NK-92 (cell line): ENCODE data around the gene INTS1.

Experiments used
- DNase-seq: peaks from one replicate; lab custom pipeline; 2025; ENCODE audit not compliant: unreplicated experiment; lab: John Stamatoyannopoulos, UW

The INTS1 gene

DNA sequence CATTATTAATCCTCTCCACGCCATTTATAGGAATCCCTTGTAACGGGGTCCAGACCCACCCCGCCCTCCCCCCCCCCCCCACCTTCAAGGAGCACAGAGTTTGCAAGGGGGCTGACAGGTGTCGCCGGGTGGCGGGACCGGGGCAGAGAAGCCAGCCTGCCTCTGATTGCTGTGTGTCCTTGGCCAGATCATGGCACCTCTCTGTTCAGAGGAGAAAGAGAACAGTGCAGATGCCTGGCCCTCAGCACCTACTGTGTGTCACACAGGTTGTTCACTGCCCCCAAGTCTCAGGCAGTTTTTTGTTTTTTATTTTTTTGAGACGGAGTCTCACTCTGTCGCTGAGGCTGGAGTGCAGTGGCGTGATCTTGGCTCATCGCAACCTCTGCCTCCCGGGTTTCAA is 39.5 kb downstream of the INTS1 start:
- no peak for DNase-seq

DNA sequence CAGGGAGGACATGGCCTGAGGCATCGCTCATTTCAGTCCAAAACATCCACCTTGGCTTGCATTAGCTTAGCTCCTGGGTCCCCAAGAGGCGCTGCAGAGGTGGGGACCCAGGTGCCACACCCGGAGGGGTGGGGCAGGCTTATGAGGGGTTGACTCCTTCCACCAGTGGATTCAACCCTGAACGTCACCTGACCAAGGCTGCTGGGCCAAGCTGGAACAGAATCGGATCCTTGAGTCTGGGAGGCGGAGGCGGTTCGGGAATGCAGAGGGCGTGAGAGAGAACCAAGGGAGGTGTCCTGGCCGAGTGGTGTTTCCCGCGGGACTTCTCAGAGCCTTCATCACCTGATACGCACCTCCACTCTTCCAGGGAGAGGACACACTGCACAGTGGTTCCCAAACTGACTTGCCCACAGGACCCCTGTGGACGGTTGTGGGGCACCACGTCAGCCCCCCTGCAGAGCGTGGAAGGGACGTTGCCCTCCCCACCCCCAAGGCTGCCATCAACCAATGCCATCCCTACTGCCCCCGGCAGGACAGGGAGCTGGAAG is 40.4 kb downstream of the INTS1 start:
- DNase-seq, result no peak

DNA sequence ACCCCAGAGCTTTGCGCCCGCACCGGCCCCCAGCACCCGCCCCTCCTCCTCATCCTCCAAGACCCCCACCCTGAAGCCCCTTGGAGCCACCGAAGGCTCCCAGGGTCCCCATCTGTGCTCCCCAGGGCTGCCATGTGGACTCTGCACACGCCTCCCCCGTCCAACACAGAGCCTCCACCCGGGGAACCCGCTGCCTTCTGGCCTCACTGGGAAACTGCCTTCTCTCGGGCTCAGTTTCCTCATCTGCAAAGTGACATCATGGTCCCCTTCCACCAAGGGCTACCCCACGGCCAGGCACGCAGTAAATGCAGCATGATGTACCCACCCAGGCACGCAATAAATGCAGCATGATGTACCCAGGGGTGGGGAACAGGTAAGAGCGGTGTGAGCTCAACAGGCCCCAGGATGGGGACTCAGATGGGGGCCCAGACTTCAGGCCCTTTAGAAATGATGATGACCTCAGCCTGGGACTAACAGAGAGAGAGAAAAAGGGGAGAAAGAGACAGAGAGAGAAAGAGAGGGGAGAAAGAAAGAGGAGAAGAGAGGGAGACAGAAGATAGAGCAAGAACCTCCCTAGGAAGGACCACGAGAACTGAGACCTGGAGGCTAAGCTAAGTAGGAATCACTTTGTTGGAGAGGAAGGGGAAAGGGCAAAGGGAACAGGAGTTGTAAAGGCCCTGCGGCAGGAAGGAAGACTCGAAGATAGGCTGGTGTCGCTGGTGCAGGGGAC is 42.4 kb downstream of the INTS1 start:
- no peak for DNase-seq

DNA sequence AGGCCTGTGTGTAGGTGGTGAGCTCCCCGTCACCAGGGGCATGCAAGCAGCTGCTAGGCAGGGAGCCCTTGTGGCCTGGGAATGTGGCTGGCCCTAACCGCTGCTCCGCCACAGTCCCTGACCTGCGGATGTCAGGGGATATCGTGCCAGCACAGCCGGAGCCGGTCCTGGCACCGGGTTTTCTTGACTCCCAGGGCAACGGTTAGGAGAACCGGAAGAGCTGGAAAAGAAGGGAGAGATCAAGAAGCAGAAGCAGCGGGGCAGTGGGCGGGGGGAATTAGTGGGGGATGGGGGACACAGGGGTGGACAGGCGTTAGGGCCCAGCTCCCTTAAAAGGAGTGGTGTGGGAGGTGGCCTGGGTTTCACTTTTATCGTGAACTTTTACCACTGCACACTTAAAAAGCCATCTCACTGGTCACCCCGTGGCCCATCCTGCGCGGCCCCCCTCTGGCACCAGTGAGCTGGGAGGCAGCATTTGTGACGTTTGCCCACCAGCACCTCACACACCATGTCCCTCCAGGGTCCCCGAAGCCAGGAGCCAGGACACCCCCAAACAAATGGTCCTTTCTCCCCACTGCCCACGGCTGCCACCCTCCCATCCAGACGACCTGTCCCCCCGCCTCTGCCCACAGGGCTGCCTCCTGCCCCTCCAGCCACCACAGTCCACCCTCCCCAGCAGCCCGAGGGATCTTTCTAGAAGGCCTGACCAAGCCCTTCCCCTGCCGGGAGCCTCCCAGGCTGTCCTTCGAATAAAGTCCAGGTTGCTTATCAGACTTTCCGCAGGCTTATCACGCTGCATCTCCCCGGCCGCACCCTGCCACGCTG is 43.2 kb downstream of the INTS1 start:
- no peak for DNase-seq

DNA sequence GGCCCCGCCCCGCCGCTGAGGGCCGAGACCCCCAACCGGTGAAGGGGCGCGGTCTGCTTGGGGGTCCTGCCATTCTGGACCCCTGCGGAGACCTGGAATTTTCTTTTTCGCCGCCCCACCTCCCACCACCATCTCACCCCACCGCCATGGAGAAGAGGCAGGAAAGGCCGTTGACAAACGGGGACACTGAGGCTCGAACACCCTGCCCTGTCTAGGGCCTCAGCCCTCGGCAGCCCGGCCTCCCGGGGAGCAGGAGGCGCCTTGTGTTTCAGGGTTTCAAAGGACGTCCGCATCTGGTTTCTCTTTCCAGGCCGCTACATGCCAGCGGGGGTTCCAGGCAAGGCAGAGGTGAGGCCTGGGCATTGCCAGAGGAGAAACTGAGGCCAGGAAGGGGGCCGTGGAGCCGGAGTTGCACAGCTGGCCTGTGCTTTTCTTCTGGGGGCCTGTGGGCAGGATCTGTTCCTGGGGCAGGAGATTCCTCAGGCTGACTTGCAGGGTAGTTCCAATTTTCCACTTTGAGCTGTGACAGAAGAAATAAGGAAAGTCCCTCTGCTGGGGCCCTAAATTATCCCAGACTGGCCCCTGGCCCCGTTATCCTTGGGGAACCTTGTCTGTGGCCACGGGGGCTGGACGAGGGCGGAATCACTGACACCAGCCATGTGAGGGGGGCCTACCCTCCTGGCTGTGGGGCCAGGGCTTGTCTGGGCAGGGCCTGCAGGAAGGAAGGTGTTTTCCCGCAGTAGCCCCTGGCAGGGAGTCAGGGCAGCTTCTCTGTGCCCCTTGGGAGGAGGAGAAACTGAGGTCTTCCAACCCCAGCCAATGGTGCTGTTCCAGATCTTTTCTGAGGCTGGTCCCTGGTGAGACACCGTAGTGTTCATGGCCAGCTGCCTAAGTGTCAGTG is 44.0 kb downstream of the INTS1 start:
- no peak for DNase-seq

DNA sequence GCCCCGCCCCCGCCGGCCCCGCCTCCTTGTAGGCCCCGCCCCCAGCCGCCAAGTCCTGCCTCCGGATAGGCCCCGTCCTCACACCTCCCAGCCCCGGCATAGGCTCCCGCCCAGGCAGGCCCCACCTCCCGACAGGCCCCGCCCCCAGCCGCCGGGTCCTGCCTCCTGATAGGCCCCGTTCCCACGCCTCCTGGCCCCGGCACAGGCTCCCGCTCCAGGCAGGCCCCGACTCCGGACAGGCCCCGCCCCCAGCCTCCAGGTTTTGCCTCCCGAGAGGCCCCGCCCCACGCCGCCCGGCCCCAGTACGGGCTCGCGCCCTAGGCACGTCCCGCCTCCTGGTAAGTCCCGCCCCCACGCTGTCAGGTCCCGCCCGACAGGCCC is 44.7 kb downstream of the INTS1 start:
- peak; percentile 91 for DNase-seq

DNA sequence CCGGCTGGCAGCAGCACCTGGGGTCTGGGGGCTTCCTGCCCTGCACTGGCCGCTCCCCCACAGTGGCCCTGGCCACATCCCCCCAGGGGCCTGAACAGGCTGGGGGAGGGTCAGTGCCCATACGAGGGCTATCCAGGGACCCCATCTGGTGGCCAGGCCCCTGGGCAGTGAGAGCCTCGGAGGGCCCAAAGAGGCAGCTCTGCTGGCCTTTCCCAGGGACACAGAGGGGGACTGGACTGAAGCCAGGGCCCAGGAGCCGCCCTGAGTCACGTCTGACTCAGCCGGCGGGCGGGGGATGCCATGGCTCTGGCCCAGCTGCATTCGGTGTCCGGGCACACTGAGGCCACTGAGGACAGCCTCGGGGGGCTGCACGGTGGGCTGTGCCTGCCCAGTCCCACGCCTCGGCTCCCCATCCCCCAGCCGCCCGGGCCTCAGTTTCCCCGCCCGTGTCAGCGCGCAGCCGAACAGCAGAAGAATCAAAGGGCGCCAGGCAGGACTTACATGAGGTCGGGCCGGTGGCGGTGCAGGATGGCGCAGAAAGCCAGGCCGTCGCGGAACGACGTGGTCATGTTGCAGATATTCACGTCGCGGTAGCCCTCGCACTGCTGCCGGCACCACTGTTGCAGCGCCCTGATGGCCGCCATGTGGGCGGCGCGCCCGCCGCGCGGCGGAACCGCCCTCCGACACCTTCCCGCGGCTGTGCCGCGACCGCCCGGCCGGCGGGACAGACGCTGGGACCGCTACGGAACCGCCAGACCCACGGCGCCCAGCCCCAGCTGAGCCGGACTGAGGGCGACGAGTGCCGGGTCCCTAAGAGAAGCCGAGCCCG is 45.3 kb downstream of the INTS1 start, which contains the start of gene MICALL2:
TSS of gene MICALL2 (minus strand) at position 788 of the 829 bp plus-strand sequence. CDS start at position 644, 144 bp downstream.
- DNase-seq, result no peak

DNA sequence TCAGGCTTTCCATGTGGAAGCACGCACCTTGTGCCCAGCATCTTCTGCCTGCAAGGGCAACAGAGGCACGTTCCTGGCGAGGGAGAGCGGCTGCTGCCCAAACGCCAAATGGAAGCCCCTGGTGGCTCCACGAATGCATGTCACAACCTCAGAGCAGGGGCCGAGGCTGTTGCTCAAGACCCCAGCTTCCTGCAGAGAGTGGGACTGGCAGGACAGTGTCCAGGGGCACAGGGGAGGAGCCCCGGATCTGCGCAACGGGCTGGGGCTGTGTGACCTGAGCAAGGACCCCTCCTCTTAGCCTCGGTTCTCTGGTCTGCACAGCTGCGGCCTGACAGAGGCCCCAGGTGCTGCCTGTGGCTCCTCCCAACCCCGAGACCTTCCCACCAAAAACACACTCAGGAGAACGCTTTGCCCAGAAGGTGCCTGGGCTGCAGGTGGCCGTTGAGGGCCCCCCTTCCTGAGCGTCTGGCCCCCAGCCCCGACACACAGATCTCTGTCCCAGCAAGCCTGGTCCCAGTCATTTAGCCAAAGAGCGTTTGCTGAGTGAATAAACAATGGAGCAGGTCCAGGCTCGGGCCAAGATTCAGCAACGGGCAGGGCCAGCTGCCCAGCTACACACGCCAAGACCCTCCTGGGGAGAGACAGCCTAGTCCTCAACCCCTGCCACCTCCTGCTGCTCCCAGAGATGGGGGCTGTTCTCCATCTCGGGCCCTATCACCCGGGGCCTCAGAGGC is 46.1 kb downstream of the INTS1 start:
- DNase-seq, result no peak

DNA sequence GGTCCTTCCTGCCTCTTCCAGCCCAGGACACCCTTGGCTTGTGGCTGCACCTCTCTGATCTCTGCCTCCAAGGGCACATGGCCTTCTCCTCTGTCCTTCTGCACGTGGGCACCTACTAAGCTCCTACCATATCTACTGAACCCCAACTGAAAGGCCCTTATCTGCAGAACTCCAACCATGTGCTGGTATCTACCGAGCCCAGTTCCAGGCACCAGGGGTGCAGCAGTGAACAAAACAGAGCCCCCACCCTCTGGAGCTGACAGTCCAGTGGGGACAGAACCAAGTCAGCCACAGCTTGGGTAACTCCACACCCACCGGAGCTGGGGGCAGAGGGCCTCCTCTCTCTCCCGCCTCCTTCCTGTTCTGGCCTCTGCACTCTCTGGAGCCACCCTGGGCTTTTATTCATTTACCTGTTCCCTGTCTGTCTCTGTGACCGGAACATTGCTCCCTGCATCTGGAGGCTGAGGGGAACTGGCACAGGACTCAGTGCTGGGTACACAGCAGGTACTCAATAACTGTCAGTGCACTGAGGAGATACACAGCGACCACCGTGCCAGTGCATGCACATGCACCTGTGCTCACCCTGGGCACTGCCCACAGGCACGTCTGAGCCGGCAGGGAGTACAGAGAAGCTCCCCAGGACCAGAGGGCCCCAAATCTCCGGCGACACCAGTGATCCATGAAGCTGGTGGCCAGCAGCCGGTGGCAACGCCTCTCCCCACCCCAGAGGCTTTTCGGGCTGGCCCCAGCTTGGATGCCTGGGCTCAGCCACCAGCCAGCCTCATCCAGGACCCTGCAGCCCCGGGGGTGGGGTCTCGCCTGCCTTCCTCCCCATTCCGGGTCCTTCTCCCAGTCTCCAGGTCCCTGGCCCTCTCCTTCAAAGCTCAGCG is 46.9 kb downstream of the INTS1 start:
- DNase-seq, result no peak

DNA sequence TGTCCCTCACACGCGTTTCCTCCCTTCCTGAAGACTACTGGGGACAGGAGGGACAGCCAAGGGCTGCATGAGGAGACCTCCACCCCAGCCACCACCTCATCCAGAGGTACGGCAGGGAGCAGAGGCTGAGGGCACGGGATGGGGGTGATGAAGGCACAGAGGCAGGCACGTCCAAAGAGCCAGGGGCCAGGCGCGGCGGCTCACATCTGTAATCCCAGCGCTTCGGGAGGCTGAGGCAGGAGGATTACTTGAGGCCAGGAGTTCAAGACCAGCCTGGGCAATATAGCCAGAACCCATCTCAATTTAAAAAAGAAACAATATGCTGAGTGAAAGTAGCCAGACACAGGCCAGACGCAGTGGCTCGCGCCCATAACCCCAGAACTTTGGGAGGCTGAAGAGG is 48.2 kb downstream of the INTS1 start:
- DNase-seq, result no peak

DNA sequence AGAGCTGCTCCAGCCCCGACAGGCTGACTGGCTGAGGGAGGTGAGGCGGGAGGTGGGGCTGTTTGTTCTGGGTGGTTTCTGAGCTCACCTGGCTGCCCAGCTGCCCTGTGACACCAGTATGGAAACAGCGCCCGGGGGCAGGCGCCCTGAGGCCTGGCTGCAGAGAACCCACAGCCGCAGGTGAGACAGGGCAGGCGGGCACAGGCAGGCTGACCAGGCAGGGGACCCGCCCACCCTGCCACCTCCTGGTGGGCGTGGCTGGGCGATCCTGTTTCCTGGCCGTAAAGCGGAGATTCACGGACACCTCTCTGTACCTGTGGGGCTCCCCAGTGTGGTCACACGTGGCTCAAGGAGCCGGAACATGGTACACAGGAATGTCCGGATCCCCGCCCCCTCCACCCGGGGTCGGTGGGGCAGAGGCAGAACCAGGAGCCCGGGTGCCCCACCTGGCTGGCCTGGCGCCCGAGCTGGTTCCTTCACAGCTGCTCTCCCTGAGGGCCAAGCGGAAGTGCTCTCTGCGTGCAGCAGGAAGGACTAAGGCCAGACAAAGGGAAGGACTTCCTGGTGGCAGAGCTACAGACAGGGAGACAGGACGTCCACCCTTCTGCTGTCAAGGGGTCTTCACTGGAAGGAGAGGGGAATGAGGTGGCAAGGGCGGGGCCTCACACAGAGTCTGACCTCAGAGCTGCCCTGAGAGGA is 48.8 kb downstream of the INTS1 start:
- DNase-seq, result no peak

DNA sequence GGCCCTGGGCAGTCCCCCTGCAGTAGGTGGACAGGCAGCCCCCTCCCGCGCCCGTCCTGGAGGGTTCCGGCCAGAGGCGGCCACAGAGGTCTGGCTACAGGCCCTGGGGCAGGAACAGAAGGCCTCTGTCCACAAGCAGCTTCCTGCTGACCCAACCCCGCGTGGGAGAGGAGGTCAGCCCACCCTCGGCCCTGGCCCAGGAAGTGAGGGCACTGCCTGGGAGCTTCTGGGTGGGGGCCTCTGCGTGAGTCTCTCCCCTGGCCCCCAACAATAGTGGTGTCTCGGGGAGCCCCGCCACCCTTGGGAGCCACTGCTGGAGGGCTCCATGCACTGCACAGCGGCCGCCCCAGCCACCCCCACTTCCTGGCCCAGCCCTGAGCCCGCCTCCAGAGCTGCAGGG is 49.6 kb downstream of the INTS1 start:
- no peak for DNase-seq

DNA sequence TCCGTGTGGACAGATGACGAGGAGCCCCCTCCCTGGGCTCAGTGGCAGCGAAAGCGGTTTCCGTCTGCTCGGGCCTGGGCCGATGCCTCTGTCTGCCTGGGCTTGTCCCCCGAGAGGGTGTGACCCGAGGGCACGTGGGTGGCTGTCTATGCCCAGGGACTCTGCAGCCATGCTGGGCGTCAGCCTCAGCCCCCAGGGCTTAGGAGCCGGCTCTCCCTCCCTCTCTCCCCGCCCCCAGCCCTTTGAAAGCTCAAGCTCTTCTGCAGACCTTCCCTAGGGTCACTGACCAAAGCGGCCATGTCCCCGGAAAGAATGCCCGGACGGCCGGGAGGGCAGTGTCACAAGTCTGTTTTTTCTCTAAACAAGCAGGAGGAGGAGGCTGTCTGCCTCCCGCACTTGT is 52.0 kb downstream of the INTS1 start:
- DNase-seq, result no peak

DNA sequence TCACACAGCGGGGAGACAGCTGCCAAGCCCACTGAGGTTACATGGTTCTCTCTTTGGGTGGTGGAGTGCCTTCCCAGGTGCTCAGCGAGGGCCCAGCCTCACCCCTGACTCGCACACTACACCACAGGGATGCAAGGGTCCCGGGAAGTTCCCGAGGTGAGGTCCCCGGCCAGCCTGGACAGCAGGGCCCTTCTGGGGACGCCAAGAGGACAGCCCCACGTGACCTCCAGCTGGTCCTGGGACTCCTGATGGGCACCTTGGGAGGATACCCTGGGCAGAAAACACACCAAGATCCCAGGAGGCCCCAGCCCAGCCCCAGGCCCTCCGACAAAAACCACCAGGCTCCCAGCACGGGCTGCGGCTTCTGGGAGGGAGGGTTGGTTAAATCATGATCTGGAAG is 53.2 kb downstream of the INTS1 start:
- no peak for DNase-seq

DNA sequence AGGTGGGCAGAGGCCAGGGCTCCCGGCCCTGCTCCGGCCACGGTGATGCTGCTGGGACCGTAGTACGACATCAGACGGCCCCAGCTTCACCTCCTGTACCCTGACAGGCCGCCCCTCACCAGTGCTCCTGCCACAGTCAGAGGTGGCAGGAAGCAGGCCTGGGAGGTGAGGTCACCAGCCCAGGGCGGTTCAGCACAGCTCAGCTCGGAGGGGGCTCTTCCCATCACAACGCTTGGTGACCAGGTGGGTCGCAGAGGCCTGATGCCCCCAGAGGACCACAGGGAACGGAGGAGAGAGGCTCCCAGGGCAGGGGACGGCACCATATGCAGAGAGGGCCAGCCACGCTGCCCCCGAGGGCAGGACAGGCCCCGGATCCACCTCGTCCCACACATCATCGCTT is 53.8 kb downstream of the INTS1 start:
- no peak for DNase-seq

DNA sequence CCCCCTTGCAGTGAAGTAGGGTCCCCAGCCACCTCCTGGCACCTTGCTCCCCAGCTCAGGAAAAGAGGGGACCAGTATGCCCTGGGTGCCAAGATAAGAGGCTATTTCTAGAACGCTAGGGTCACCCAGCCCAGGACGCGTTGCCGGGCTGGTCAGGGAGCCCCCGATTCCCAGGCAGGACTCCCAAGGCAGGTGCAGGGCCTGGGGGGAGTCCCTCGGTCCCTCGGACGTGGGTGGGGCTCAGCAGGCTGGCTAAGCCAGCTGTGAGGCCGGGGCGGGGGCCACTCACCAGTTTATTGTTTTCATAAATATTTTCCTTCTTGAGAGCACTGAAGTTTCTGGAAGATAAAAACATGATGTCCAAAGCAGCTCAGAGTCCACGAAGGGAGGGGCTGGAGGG is 54.2 kb downstream of the INTS1 start:
- DNase-seq, result no peak

DNA sequence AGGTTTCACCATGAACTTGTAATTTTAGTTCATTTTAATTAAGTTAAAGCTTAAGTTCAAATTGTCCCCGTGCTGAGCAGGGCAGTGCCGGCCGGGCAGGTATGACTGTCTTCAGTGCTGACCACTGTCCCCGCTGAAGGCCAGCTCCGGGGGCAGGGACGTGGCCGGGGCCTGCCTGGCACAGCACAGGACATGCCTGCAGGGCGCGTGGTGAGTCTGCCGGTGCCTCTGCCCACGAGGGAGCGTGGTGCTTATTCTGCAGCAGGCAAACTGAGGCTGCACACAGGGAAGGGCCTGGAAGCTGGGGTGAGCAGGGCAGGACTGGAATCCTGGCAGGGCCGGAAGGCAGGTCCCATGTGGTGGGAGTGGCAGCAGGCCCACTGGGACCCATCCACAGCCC is 54.7 kb downstream of the INTS1 start:
- DNase-seq, result no peak

DNA sequence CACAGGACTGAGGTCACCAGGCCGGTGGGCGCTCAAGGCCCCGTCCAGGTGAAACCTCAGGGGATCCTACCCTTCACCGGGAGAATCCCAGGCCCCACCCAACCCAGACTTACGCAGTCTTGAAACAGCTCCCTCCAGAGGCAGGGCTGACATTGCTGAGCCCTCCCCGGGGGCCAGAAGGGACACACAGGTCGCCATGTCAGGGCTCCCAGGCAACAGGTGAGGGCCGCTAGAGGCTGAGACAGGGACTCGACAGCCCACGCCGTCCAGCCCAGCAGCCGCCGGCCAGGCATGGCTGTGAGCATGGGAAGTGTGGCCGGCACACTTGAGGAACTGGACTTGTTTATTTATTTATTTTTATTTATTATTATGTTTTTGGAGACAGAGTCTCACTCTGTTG is 55.2 kb downstream of the INTS1 start:
- no peak for DNase-seq
